NCI-H146 treated with DMSO at 0.1 percent for 48 hours (cell line): Measurements from ENCODE around the gene SRR.
"Not testable (repeated sequence)": the region's sequence is repeated elsewhere in the genome, so short reads cannot be mapped to it uniquely, and the experiment has no call there.

Experiments used
- DNase-seq: peaks from one replicate; lab custom pipeline; 2025; ENCODE audit not compliant: unreplicated experiment; lab: John Stamatoyannopoulos, UW

SRR gene

DNA sequence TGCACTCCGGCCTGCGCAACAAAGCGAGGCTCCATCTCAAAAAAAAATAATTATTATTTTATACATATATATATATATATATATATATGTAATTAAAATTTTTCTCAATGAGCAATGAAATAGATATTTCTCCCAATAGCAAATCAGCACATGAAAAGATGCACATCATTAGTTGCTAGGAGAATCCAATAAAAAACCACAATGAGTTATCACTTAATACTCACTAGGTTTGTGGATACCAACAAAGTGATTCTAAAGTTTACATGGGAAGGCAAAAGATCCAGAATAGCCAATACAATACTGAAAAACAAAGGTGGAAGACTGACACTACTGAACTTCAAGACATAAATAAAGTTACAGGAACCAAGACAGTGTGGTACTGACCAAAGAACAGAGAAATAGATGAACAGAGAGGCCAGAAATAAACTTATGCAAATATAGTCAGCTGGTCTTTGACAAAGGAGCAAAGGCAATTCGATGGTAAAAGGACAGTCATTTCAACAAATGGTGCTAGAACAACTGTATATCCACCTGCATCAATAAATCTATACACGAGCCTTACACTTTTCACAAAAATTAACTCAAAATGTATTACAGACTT, 13.8 kb upstream of the SRR start:
- DNase-seq: no peak

DNA sequence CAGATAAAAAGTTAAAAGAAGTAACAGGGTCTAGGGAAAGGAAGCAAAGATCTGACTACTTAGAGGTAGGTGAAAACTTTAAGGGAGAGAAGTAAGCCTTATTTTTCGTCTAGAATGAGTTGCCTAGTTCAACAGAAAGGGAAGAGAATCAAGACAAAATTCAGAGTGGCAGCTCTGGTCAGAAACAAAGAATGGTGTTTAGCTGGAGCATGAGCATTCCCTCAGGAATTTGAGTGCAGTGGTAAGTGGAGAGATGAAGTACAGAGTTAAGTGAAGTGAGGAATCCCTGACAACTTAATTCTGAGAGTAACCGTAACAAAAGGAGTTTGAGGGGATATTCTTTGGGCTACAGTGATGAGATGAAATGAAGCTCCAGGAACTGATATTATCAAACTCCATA, 11.7 kb upstream of the SRR start:
- DNase-seq: no peak

DNA sequence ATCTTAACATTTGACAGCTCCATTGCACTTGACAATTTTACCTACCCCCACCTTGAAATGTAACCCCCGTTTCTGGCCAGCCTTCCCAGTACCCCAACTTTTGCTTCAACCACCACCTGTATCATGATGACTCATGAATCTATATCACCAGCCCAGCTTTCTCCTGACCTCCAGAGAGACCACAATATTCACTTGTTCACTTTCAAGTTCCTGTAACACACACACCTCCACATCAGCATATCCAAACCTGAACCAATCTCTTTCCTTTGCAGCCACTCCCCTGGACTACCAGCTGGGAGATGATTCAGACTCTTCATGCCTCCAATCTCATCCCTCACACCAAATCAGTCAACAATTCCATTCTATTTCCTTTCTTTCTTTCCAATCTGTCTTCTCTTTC, 8.2 kb upstream of the SRR start:
- no peak for DNase-seq

- no peak for DNase-seq
Observed at GRCh38 chr17:2297023-2297422, 6.7 kb upstream of the SRR start.

- DNase-seq: no peak
Observed at GRCh38 chr17:2299136-2299535, 4.6 kb upstream of the SRR start.

DNA sequence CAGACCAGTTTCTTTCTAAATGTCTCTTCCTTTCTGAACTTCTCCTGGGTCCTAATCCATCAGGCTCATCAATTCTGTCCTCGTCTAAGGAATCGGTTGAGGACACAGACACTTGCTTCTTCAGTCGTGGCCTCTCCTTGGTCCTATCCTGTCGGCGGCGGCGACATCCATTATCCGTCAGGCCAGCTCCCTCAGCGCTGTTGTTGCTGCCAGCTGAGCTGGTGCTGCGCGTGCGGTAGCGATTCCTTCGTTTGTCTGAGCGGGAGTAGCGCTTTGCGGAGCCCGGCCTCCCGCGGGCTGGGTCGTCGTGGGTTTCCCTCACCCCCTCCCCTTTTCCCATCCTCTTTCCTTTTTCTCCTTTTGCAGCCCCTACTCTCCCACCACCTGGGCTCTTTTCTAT, 4.0 kb upstream of the SRR start:
- DNase-seq: no peak

DNA sequence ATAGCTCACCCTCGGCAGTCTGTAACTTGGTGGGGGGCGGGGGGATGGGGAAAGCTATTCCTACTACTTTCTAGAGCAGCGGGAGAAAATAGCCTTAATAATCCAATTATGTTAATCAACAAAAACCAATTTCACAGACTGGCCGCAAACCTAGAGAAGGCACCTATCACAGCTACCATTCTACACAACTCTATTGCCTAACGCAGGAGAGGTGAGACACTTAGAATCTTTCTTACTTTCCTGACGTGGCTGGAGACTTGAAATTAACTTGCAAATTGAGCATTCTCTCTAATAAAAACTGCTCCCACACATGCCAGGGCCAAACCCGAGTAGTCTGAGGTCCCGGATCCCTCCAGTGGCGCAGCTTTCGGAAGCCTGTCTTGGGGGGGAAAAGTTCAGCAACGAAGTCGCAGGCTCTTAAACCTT, 959 bp upstream of the SRR start:
- DNase-seq: no peak

DNA sequence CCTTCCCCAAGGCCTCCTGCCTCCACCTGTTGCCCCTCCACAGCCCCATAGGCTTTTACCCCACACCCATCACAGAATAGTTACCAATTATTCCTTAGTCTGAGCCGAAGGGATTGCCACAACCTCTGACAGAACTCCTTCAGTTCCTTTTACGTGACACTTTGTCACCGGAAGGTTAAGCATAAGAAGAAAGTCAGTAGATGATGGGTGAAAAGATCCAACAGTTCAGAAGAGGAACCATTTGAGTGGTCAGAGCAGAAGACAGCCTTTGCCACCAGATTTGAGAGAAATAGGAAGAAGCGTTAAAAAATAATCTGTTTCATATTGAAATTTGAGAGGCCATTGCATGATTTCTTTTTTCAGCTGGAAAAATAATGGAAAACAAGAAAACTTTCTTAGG, 1.2 kb downstream of the SRR start:
- no peak for DNase-seq

- no peak for DNase-seq
Observed at GRCh38 chr17:2309338-2310154, 5.8 kb downstream of the SRR start.

- no peak for DNase-seq
Observed at GRCh38 chr17:2312736-2313135, 9.0 kb downstream of the SRR start.

DNA sequence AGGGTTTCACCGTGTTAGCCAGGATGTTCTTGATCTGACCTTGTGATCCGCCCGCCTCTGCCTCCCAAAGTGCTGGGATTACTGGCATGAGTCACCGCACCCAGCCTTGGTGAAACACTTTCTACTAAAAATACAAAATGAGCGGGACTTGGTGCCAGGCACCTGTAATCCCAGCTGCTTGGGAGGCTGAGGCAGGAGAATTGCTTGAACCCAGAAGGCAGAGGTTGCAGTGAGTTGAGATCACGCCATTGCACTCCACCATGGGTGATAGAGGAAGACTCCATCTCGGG, 13.1 kb downstream of the SRR start:
- not testable (repeated sequence) for DNase-seq

DNA sequence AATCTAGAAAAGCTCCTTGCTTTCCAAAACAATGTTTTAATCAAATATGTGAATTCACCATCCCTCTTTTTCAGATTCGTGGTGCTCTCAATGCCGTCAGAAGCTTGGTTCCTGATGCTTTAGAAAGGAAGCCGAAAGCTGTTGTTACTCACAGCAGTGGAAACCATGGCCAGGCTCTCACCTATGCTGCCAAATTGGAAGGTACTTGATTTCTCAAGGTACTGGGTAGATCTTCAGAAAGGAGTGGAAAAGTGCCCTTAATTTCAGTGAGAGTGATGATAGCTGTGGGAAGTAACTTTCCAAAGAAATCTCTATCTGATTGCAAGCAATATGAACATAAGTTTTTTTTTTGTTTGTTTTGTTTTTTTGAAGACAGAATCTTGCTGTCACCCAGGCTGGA, 14.0 kb downstream of the SRR start:
- no peak for DNase-seq

- no peak for DNase-seq
Observed at GRCh38 chr17:2319051-2319450, 15.3 kb downstream of the SRR start.

DNA sequence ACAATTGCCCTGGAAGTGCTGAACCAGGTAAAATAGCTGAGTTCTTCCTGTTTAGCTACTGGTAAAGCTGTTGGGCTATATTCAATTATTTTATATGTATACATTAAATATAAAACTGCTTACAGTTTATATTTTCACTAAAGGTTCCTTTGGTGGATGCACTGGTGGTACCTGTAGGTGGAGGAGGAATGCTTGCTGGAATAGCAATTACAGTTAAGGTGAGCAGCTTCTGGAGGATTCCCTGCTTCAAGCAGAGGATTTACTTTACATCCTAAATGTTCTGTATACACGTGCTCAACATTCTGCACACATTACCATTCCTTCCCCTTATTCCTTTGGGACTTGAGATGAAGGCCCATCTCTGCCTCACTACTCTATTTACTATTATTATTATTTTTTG, 17.6 kb downstream of the SRR start:
- no peak for DNase-seq

- no peak for DNase-seq
Observed at GRCh38 chr17:2323629-2324314, 20.0 kb downstream of the SRR start.

DNA sequence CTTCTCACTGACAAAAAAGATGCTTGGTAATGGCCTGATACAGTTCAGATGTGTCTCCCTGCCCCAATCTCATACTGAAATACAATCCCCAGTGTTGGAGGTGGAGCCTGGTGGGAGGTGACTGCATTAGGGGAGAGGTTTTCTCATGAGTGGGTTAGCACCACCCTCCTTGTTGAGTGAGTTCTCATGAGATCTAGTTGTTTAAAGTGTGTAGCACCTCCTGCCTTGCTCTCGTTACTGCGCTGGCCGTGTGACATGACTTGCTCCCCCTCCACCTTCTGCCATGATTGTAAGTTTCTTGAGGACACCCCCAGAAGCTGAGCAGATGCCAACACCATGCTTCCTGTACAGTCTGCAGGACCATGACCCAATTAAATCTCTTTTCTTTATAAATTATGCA, 27.6 kb downstream of the SRR start:
- DNase-seq: no peak

- DNase-seq: no peak
Observed at GRCh38 chr17:2335726-2336214, 32.0 kb downstream of the SRR start.

GRCh38 chr17:2336215-2336851, 32.6 kb downstream of the SRR start, which contains the start of gene TSR1:
TSR1 (minus strand) TSS chr17:2336457; CDS start chr17:2336427, 30 bp downstream.
- DNase-seq: peak; percentile 54

DNA sequence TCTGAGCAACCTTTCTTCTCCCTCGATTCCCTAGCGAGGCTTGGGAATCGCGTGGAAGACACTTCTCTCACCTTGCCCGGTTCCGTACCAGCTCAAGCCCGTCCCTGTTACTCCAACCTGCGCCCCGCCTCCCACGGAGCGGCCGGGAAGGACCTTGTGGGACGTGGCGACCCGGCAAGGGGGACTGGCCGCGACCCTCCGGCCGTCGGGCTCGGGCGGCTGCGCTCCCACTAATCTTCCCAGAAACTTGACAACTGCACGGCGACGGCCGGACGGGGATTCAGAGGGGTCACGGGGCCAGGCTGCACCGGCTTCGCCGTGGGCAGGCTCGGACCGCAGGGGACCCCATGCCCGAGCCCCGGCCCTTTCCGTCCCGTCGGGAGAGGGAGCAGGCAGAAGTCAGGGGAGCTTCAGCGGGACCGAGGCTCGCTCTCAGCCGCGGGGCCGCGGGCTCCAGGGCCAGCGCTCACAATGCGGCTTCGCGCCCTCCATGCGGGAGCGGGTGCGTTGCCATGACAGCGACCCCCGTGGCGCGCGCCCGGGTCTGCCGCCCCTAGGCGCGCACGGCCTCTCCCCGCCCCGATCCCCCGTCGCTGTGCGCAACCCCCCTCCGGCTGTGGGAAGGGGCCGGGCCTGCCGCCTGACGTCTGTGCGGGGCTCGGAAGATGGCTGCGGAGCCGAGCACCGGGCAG, 33.2 kb downstream of the SRR start, which contains the start of gene SGSM2:
TSS of gene SGSM2 (plus strand) at position 650 of the 692 bp plus-strand sequence. CDS start 188 bp downstream, outside the sequence.
- peak; percentile 52 for DNase-seq

DNA sequence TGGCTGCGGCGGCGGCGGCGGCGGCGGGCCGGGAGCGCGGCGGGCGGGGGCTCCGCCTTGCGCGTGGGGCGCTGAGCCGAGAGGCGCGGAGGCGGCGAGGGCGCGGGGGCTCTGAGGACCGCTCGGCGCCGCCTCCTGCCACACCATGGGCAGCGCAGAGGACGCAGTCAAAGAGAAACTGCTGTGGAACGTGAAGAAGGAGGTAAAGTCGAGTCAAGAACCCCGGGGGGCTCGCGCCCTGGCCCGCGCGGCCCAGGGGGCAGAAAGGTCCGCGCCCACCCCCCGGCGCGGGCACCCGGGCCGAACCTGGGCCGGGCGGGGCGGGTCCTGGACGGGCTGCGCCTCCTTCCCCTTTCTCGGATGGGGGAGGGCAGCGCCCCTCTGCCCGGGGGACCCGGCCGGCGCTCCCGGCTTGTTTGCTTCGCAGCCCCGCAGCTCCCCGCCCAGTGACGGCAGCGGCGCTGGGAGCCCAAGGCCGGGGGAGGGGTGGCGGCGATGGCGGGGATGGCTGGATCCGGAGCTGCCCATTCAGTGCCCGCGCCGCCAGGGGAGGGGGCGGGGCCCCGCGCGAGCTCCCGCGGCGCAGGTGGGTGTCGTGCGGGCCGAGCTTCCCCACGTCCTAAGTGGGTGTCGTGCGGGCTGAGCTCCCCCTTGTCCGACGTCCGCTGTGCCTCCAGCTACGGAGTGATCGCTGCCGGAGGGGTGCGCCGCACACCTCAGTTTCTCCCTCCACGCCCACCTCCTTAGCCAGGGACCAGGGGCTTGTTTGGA, 34.0 kb downstream of the SRR start:
- peak; percentile 34 for DNase-seq
